Uterus (tissue), 4 donors: Measurements from ENCODE around the gene DYTN. TPM values are rescaled to one million over a fixed set of nuclear protein-coding genes. Genes with fewer than 3 reads are reported as not detected.

Experiments
- DNase-seq, 2 donors: peaks; one replicate each; pipeline ENCODE4 v3.0.0-alpha.2; 2019 to 2020
- H3K27ac ChIP-seq, 2 donors: fragments of 200-600 bp; sonication (generic); 1 replicate in 1 of 2; 2 replicates in 1 of 2; pipeline ENCODE4 v1.5.1; 2016 to 2018
- H3K27me3 ChIP-seq, 2 donors: fragments of 200-600 bp; sonication (generic); one replicate each; pipeline ENCODE4 v1.5.1; 2018 to 2019; ENCODE audit warnings: control low read depth in 1 of 2
- H3K36me3 ChIP-seq, 2 donors: fragments of 200-600 bp; sonication (generic); one replicate each; pipeline ENCODE4 v1.5.1; 2019; ENCODE audit warnings: control low read depth in 1 of 2
- H3K4me1 ChIP-seq, 2 donors: fragments of 200-600 bp; sonication (generic); one replicate each; pipeline ENCODE4 v1.5.1; 2018 to 2019; ENCODE audit warnings: control low read depth in 1 of 2
- H3K4me3 ChIP-seq, 2 donors: fragments of 200-600 bp; sonication (generic); 1 replicate in 1 of 2; 2 replicates in 1 of 2; pipeline ENCODE4 v1.5.1; 2018 to 2019; ENCODE audit warnings: mild to moderate bottlenecking in 1 of 2
- H3K9me3 ChIP-seq, 2 donors: fragments of 200-600 bp; sonication (generic); one replicate each; pipeline ENCODE4 v1.5.1; 2019; ENCODE audit warnings: control low read depth in 1 of 2
- CTCF ChIP-seq, 4 experiments: fragments of 200-600 bp in 2 of 4; fragments of 450-650 bp in 2 of 4; sonication (generic) in 2 of 4; IDR thresholded peaks; one replicate each; pipeline ENCODE4 v1.5.1; 2016 to 2019; ENCODE audit warnings: antibody characterized with exemption in 4 of 4, mild to moderate bottlenecking in 2 of 4, moderate library complexity in 1 of 4
- POLR2A ChIP-seq, 2 donors: fragments of 450-650 bp; IDR thresholded peaks; one replicate each; pipeline ENCODE4 v1.6.1; 2016; ENCODE audit warnings: antibody characterized with exemption in 2 of 2, mild to moderate bottlenecking in 1 of 2, moderate library complexity in 1 of 2
- intact Hi-C: fragments of 100-400 bp; cut with DNase I; formaldehyde crosslinking; loops from one replicate; pipeline ENCODE4 v1.15.1; 2023; ENCODE audit warnings: low total_unique reads
- total RNA-seq, 4 donors: library from RNA; depleted of rRNA in 3 of 4; stranded (reverse); fragments of >200 nt in 3 of 4; gene quantifications; one replicate each; pipeline versions ENCODE4 v1.1.0 to v1.2.4, GENCODE V29; 2014 to 2023
- donor health status: DM: yes; HTN: yes; CAD: no.

DYTN gene
- total RNA-seq, 4 donors from 2014 or later: not detected

DNA sequence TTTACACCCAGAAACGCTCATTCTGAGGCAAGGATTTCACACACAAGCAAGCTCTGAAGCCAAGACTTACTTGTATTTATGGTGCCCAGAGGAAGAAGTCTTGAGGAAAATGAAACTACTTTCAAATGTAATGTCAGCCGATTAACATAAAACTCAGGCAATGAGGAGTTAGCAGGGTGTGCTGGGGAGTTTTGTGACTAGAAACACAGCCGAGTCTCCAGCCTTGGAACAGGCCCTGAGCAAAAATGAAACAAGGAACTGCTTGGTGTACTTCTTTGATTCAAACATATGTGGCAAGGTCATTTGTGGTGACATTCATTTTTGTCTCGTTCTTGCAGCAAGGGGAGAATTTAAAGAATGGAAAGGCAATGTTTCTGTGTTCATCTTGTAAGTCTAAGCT, 4.5 kb downstream of the DYTN start:
- DNase-seq: no peak
- intact Hi-C loops: no loop called here

GRCh38 chr2:206708286-206708685, 9.9 kb downstream of the DYTN start:
- intact Hi-C loops: no loop called here
- no peak for TF ChIP-seq CTCF (IDR thresholded peaks at IDR 0.05)
- TF ChIP-seq POLR2A (IDR thresholded peaks at IDR 0.05): no peak

More for the DNA sequence above, 4.5 kb downstream of the DYTN start:
- H3K27me3 ChIP-seq: no peaks in the 10 kb centered on the region
- no peaks in the 10 kb centered on the region for H3K36me3 ChIP-seq
- no peak overlapping the region for H3K27ac ChIP-seq
- TF ChIP-seq CTCF (IDR thresholded peaks at IDR 0.05): no peak
- TF ChIP-seq POLR2A (IDR thresholded peaks at IDR 0.05): no peak
- no peak overlapping the region for H3K4me3 ChIP-seq
- no peaks in the 10 kb centered on the region for H3K9me3 ChIP-seq
- no peaks in the 10 kb centered on the region for H3K4me1 ChIP-seq

DNA sequence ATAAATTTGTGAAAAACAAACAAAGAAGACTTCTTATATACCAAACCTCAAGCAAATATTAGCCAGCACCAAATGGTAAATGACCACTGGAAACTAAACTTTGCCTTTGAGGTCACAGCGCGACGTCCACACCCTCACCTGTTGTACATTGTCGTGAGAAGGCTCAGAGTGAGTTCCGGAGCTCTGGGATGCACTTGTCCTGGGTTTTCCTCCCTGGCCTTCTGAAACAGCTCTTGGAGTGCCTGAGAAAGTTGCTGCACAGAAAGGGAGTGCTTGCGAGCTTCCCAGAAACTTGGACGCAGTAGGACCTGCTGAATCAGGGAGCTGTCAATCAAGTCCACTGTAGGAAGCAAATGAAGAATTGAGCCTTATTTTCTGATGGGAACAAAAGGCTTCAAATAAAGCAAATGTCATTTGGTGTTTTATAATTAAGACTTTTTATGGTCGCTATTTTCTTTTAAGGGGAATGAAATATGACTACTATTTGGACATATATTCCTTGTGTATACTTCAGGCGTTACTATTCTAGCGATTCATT, 11.0 kb downstream of the DYTN start:
- intact Hi-C loops: no loop called here
- no peaks in the 10 kb centered on the region for H3K9me3 ChIP-seq
- no peak overlapping the region for H3K27ac ChIP-seq
- H3K27me3 ChIP-seq: no peaks in the 10 kb centered on the region
- DNase-seq: no peak
- no peaks in the 10 kb centered on the region for H3K4me1 ChIP-seq
- no peaks in the 10 kb centered on the region for H3K36me3 ChIP-seq
- TF ChIP-seq CTCF (IDR thresholded peaks at IDR 0.05): no peak
- no peak overlapping the region for H3K4me3 ChIP-seq

More at GRCh38 chr2:206708286-206708685, 9.9 kb downstream of the DYTN start:
- Histone ChIP-seq H3K27me3 (no peaks in the 10 kb centered on the region), H3K4me1 (no peaks in the 10 kb centered on the region), H3K36me3 (no peaks in the 10 kb centered on the region), H3K27ac (no peak overlapping the region), H3K4me3 (no peak overlapping the region), H3K9me3 (no peaks in the 10 kb centered on the region)
- no peak for DNase-seq

DNA sequence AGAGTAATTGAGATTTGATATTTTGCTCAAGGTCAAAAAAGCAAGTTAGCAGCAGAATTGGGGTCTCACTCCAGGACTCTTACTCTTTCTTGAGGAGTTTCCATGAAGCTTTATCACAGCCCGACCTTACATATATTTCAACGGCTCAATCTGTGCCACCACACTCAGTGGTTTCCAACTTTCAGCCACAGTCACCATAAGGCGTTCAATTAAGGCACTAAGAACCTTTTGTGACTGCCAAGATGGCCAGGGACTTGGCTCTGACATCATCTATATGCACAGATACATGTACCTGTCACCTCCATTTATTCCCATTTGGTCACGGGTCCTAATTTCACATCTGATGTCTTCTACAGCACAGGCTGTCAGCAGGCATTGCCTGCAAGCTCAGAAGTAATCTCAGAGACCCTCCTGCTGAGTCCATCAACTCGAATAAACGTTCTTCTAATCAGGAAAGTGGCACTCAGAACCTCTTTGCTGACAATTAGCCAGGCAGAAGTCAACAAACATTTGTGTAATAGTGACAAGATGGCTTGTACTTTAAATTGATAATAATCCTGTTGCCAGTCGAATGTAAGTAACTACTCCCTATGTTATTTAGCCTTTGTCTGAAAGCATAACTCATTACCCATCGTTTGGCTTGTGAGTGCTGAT, 16.1 kb downstream of the DYTN start:
- no peaks in the 10 kb centered on the region for H3K9me3 ChIP-seq
- H3K4me1 ChIP-seq: no peaks in the 10 kb centered on the region
- no peak overlapping the region for H3K4me3 ChIP-seq
- H3K27ac ChIP-seq: no peak overlapping the region
- TF ChIP-seq CTCF (IDR thresholded peaks at IDR 0.05) (no peak), POLR2A (IDR thresholded peaks at IDR 0.05) (no peak)
- no peaks in the 10 kb centered on the region for H3K27me3 ChIP-seq
- DNase-seq: no peak
- H3K36me3 ChIP-seq: no peaks in the 10 kb centered on the region
- intact Hi-C loops: no loop called here

- no peaks in the 10 kb centered on the region for H3K36me3 ChIP-seq
- H3K4me3 ChIP-seq: no peak overlapping the region
- H3K27ac ChIP-seq: no peak overlapping the region
- no peak for DNase-seq
- no peaks in the 10 kb centered on the region for H3K9me3 ChIP-seq
- H3K4me1 ChIP-seq: no peaks in the 10 kb centered on the region
- H3K27me3 ChIP-seq: no peaks in the 10 kb centered on the region
- intact Hi-C loops: no loop called here
- no peak for TF ChIP-seq POLR2A (IDR thresholded peaks at IDR 0.05)
- TF ChIP-seq CTCF (IDR thresholded peaks at IDR 0.05): no peak
These were observed 18.0 kb downstream of the DYTN start for GRCh38 chr2:206700156-206700555.
